HG03354 (cell line): ENCODE measurements around the gene LGALS1.
"Not testable (repeated sequence)": the region's sequence is repeated elsewhere in the genome, so short reads cannot be mapped to it uniquely, and the experiment has no call there.

Source experiments
- ATAC-seq: cut with Tn5 transposase; IDR thresholded peaks from one replicate; pipeline ENCODE4 v1.9.1; 2021; ENCODE audit warnings: mild to moderate bottlenecking; ENCODE audit not compliant: unreplicated experiment, poor library complexity, severe bottlenecking

The LGALS1 gene

GRCh38 chr22:37710675-37711074 lies 35.2 kb downstream of the LGALS1 start:
- no peak for ATAC-seq

GRCh38 chr22:37711490-37711889 lies 36.1 kb downstream of the LGALS1 start:
- ATAC-seq = no peak

- no peak for ATAC-seq
Observed at GRCh38 chr22:37713761-37714160, 38.3 kb downstream of the LGALS1 start.

GRCh38 chr22:37714634-37715033 lies 39.2 kb downstream of the LGALS1 start:
- ATAC-seq = no peak

DNA sequence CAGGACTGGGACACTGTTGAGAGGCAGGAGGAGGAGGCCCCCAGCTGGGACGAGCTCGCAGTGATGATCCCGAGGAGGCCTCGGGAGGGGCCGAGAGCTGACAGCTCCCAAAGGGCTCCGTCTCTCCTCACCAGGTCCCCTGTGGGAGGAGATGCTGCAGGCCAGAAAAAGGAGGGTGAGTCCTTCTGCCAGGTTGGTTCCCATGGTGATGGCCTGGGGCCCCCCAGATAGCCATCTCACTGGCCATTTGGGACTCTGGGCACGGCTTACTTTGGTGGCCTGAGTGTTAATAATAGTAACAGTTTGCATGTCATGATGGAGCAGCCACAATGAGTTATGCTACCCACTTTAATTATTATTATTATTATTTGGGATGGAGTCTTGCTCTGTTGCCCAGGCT lies 40.3 kb downstream of the LGALS1 start:
- no peak for ATAC-seq

GRCh38 chr22:37716708-37717107 lies 41.3 kb downstream of the LGALS1 start:
- ATAC-seq = no peak

GRCh38 chr22:37717235-37717634 lies 41.8 kb downstream of the LGALS1 start:
- not testable (repeated sequence) for ATAC-seq

DNA sequence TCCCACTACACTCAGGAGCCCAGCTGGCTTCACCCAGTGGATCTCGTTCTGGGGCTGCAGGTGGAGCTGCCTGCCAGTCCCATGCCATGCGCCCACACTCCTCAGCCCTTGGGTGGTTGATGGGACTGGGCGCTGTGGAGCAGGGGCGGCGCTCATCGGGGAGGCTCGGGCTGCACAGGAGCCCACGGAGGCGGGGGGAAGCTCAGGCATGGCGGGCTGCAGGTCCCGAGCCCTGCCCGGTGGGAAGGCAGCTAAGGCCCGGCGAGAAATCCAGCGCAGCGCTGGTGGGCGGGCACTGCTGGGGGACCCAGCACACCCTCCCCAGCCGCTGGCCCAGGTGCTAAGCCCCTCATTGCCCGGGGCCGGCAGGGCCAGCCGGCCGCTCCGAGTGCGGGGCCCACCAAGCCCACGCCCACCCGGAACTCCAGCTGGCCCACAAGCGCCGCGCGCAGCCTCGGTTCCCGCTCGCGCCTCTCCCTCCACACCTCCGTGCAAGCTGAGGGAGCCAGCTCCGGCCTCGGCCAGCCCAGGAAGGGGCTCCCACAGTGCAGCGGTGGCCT lies 42.4 kb downstream of the LGALS1 start:
- not testable (repeated sequence) for ATAC-seq

DNA sequence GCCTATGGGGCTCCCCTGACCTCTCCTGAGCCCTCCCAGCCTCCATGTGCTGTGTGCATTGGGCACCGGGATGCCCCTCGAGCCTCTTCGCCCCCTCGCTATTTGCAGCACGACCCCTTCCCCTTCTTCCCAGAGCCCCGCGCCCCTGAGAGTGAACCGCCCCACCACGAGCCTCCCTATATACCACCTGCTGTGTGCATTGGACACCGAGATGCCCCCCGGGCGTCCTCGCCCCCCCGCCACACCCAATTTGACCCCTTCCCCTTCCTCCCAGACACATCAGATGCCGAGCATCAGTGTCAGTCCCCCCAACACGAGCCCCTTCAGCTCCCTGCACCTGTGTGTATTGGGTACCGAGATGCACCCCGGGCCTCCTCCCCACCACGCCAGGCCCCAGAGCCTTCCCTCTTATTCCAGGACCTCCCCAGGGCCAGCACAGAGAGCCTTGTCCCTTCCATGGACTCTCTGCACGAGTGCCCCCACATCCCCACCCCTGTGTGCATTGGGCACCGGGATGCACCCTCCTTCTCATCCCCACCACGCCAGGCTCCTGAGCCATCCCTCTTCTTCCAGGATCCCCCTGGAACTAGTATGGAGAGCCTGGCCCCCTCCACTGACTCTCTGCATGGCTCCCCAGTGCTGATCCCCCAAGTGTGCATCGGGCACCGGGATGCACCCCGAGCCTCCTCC lies 50.3 kb downstream of the LGALS1 start:
- ATAC-seq = no peak

DNA sequence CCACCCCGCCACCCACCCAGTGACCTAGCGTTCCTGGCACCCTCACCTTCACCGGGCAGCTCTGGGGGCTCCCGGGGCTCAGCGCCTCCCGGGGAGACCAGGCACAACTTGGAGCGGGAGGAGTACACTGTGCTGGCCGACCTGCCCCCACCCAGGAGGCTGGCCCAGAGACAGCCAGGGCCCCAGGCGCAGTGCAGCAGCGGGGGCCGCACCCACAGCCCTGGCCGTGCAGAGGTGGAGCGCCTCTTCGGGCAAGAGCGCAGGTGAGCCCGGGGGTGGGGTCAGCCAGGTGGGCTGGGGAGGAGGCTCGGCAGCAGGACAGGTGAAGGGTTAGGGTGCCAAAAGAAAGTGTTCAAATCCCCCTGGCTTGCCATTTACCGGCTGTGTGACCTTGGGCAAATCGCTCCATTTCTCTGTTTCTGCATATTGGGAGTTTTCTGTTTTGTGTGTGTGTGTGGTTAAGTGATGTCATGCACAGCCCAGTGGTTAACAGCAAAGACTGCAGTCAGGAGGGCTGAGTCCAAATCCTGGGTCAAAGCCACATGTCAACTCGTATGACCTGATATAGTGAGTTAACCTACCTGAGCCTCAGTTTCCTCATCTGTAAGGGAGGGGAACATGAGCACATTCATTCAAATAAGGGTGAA lies 50.9 kb downstream of the LGALS1 start:
- no peak for ATAC-seq

GRCh38 chr22:37728620-37729019 lies 53.2 kb downstream of the LGALS1 start:
- ATAC-seq = no peak
